RWPE2 (cell line): ENCODE data around the gene SLC25A21.

ENCODE experiments used
- ATAC-seq: fragments of 200-7000 bp; cut with Tn5 transposase; 3 replicates; pipeline ENCODE4 v1.9.1; 2021; ENCODE audit warnings: low read depth
- DNase-seq: peaks from one replicate; pipeline ENCODE4 v3.0.0-alpha.2; 2020; ENCODE audit warnings: low spot score
- H3K27ac ChIP-seq: fragments of 450-650 bp; 2 replicates; pipeline ENCODE4 v1.5.1; 2017; ENCODE audit warnings: mild to moderate bottlenecking; ENCODE audit not compliant: poor library complexity, severe bottlenecking
- H3K27me3 ChIP-seq: fragments of 250-450 bp; sonication (Bioruptor Pico); 2 replicates; pipeline ENCODE4 v1.5.1; 2021; ENCODE audit warnings: mild to moderate bottlenecking, moderate library complexity; ENCODE audit not compliant: insufficient read depth, poor library complexity, severe bottlenecking
- H3K36me3 ChIP-seq: fragments of 250-450 bp; sonication (Bioruptor Pico); 2 replicates; pipeline ENCODE4 v1.5.1; 2020; ENCODE audit warnings: low read depth, mild to moderate bottlenecking, moderate library complexity
- H3K4me1 ChIP-seq: fragments of 250-450 bp; sonication (Bioruptor Pico); 2 replicates; pipeline ENCODE4 v1.5.1; 2021; ENCODE audit warnings: mild to moderate bottlenecking, moderate library complexity; ENCODE audit not compliant: insufficient read depth, poor library complexity, severe bottlenecking
- H3K4me3 ChIP-seq: fragments of 250-450 bp; sonication (Bioruptor Pico); 2 replicates; pipeline ENCODE4 v1.5.1; 2021; ENCODE audit warnings: mild to moderate bottlenecking, moderate library complexity; ENCODE audit not compliant: severe bottlenecking
- H3K9me3 ChIP-seq: fragments of 250-450 bp; sonication (Bioruptor Pico); 2 replicates; pipeline ENCODE4 v1.5.1; 2021; ENCODE audit warnings: mild to moderate bottlenecking, moderate library complexity; ENCODE audit not compliant: severe bottlenecking
- CTCF ChIP-seq: fragments of 450-650 bp; IDR thresholded peaks from one replicate; pipeline ENCODE4 v1.5.1; 2017; ENCODE audit warnings: mild to moderate bottlenecking, moderate library complexity; ENCODE audit not compliant: poor library complexity, severe bottlenecking

The SLC25A21 gene

GRCh38 chr14:36672095-36672494, 500.3 kb downstream of the SLC25A21 start:
- peaks cover 9% of the 10 kb centered on the region for H3K4me1 ChIP-seq
- TF ChIP-seq CTCF, result no peak
- H3K4me3 ChIP-seq, result no peak overlapping the region
- peaks cover 45% of the 10 kb centered on the region for H3K36me3 ChIP-seq
- DNase-seq, result no peak
- no peak for ATAC-seq
- H3K27me3 ChIP-seq, result no peaks in the 10 kb centered on the region
- no peaks in the 10 kb centered on the region for H3K9me3 ChIP-seq
- H3K27ac ChIP-seq, result no peak overlapping the region

GRCh38 chr14:36671149-36671548, 501.3 kb downstream of the SLC25A21 start:
- DNase-seq (no peak), ATAC-seq (no peak)
- Histone ChIP-seq H3K27me3 (no peaks in the 10 kb centered on the region), H3K4me3 (no peak overlapping the region), H3K27ac (no peak overlapping the region), H3K9me3 (no peaks in the 10 kb centered on the region), H3K36me3 (peaks cover 38% of the 10 kb centered on the region), H3K4me1 (peaks cover 9% of the 10 kb centered on the region)
- no peak for TF ChIP-seq CTCF

GRCh38 chr14:36667679-36668078, 504.7 kb downstream of the SLC25A21 start:
- peaks cover 45% of the 10 kb centered on the region for H3K36me3 ChIP-seq
- no peak for ATAC-seq
- no peak overlapping the region for H3K4me3 ChIP-seq
- no peak for DNase-seq
- no peaks in the 10 kb centered on the region for H3K27me3 ChIP-seq
- H3K9me3 ChIP-seq, result no peaks in the 10 kb centered on the region
- TF ChIP-seq CTCF, result no peak
- no peaks in the 10 kb centered on the region for H3K4me1 ChIP-seq
- H3K27ac ChIP-seq, result no peak overlapping the region

- Histone ChIP-seq H3K36me3 (peaks cover 42% of the 10 kb centered on the region), H3K27ac (no peak overlapping the region), H3K4me3 (no peak overlapping the region), H3K27me3 (no peaks in the 10 kb centered on the region), H3K9me3 (no peaks in the 10 kb centered on the region), H3K4me1 (no peaks in the 10 kb centered on the region)
- no peak for TF ChIP-seq CTCF
- no peak for ATAC-seq
- DNase-seq, result no peak
Observed at GRCh38 chr14:36666416-36667206, 505.8 kb downstream of the SLC25A21 start.

GRCh38 chr14:36665887-36666415, 506.5 kb downstream of the SLC25A21 start:
- H3K27ac ChIP-seq, result no peak overlapping the region
- no peak overlapping the region for H3K4me3 ChIP-seq
- no peaks in the 10 kb centered on the region for H3K27me3 ChIP-seq
- no peaks in the 10 kb centered on the region for H3K4me1 ChIP-seq
- no peaks in the 10 kb centered on the region for H3K9me3 ChIP-seq
- TF ChIP-seq CTCF, result no peak
- DNase-seq (no peak), ATAC-seq (no peak)
- peaks cover 41% of the 10 kb centered on the region for H3K36me3 ChIP-seq
